Measurements from ENCODE around the gene B4GALNT2.
"Not testable (repeated sequence)": the region's sequence is repeated elsewhere in the genome, so short reads cannot be mapped to it uniquely, and the experiment has no call there.

Gene B4GALNT2

GRCh38 chr17:49121696-49122292, 10.8 kb upstream of the B4GALNT2 start:
- DNase-seq (ENCODE audit: low read depth) = no peak

GRCh38 chr17:49122566-49122965, 10.0 kb upstream of the B4GALNT2 start:
- no peak for DNase-seq (ENCODE audit: low read depth)

- DNase-seq (ENCODE audit: low read depth) = no peak
Measured at GRCh38 chr17:49123061-49123460, 9.5 kb upstream of the B4GALNT2 start.

- DNase-seq (ENCODE audit: low read depth) = no peak
Measured at GRCh38 chr17:49125449-49125848, 7.1 kb upstream of the B4GALNT2 start.

GRCh38 chr17:49126183-49126859, 6.2 kb upstream of the B4GALNT2 start:
- not testable (repeated sequence) for DNase-seq (ENCODE audit: low read depth)

- not testable (repeated sequence) for DNase-seq (ENCODE audit: low read depth)
Measured at GRCh38 chr17:49129359-49129950, 3.1 kb upstream of the B4GALNT2 start.

GRCh38 chr17:49130891-49131290, 1.7 kb upstream of the B4GALNT2 start:
- no peak for DNase-seq (ENCODE audit: low read depth)

- no peak for DNase-seq (ENCODE audit: low read depth)
Measured at GRCh38 chr17:49132317-49132698, 261 bp upstream of the B4GALNT2 start.

- no peak for DNase-seq (ENCODE audit: low read depth)
Measured at GRCh38 chr17:49136335-49136734, 3.8 kb downstream of the B4GALNT2 start.

GRCh38 chr17:49145654-49146053, 13.1 kb downstream of the B4GALNT2 start:
- not testable (repeated sequence) for DNase-seq (ENCODE audit: low read depth)

GRCh38 chr17:49146620-49147306, 14.2 kb downstream of the B4GALNT2 start:
- DNase-seq (ENCODE audit: low read depth) = peak; percentile 100

GRCh38 chr17:49148171-49148570, 15.6 kb downstream of the B4GALNT2 start:
- no peak for DNase-seq (ENCODE audit: low read depth)

GRCh38 chr17:49151996-49152395, 19.4 kb downstream of the B4GALNT2 start:
- no peak for DNase-seq (ENCODE audit: low read depth)

GRCh38 chr17:49156256-49156655, 23.7 kb downstream of the B4GALNT2 start:
- DNase-seq (ENCODE audit: low read depth) = no peak

GRCh38 chr17:49157784-49158183, 25.2 kb downstream of the B4GALNT2 start:
- no peak for DNase-seq (ENCODE audit: low read depth)

- DNase-seq (ENCODE audit: low read depth) = no peak
Measured at GRCh38 chr17:49162866-49163265, 30.3 kb downstream of the B4GALNT2 start.

GRCh38 chr17:49165143-49165542, 32.6 kb downstream of the B4GALNT2 start:
- no peak for DNase-seq (ENCODE audit: low read depth)

- DNase-seq (ENCODE audit: low read depth) = no peak
Measured at GRCh38 chr17:49168706-49169105, 36.1 kb downstream of the B4GALNT2 start.

GRCh38 chr17:49170216-49170615, 37.6 kb downstream of the B4GALNT2 start:
- no peak for DNase-seq (ENCODE audit: low read depth)

GRCh38 chr17:49170711-49171110, 38.1 kb downstream of the B4GALNT2 start:
- DNase-seq (ENCODE audit: low read depth) = not testable (repeated sequence)

GRCh38 chr17:49175978-49176377, 43.4 kb downstream of the B4GALNT2 start:
- not testable (repeated sequence) for DNase-seq (ENCODE audit: low read depth)

GRCh38 chr17:49180303-49180702, 47.7 kb downstream of the B4GALNT2 start:
- no peak for DNase-seq (ENCODE audit: low read depth)

Measured in HS-5 (cell line).